ENCODE measurements around the gene PLEKHG7.

PLEKHG7 gene

DNA sequence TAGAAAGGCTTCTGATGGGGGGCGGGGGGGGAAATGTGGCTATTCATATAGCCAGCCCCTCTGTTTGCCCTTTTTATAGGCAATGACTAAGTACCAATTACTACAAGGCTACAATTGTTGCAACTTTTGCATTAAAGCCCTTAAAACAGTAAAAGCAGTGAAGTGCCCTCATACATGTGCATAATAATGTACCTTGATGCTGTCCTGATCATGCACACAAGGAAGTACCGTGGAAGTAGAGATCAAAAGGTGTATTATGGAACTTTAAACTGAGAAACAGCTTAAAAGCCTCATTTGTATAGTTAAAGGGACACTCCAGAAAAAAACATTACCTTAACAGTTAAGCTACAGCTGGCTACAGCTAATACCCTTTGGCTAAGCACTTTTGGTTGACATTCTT lies 111.8 kb downstream of the PLEKHG7 start:
- DNase-seq, result no peak

- DNase-seq, result no peak
These were observed 118.4 kb downstream of the PLEKHG7 start for GRCh38 chr12:92821142-92821541.
